Liver (tissue), 9 donors: ENCODE measurements around the gene SYT8. TPM values are rescaled to one million over a fixed set of nuclear protein-coding genes. Genes with fewer than 3 reads are reported as not detected.

Source experiments
- DNase-seq: peaks from one replicate; pipeline ENCODE4 v3.0.0-alpha.2; 2017; ENCODE audit warnings: low spot score
- H3K27ac ChIP-seq, 2 donors: one replicate each; pipeline ENCODE4 v1.7.0; 2013; ENCODE audit warnings: inconsistent platforms in 2 of 2, low read length in 2 of 2, control low read depth in 1 of 2, low read depth in 1 of 2, mild to moderate bottlenecking in 1 of 2
- H3K27me3 ChIP-seq, 4 donors: one replicate each; pipeline versions ENCODE4 v1.6.1 to v1.7.0; 2013; ENCODE audit warnings: low read length in 3 of 4, inconsistent platforms in 1 of 4, mild to moderate bottlenecking in 1 of 4, moderate library complexity in 1 of 4; ENCODE audit not compliant: control insufficient read depth in 4 of 4, insufficient read depth in 4 of 4
- H3K36me3 ChIP-seq, 4 donors: one replicate each; pipeline versions ENCODE4 v1.6.1 to v1.7.0; 2013; ENCODE audit warnings: low read length in 3 of 4, mild to moderate bottlenecking in 3 of 4, low read depth in 1 of 4, moderate library complexity in 1 of 4; ENCODE audit not compliant: control insufficient read depth in 4 of 4, insufficient read depth in 3 of 4
- H3K4me1 ChIP-seq, 4 donors: one replicate each; pipeline versions ENCODE4 v1.6.1 to v1.7.0; 2013; ENCODE audit warnings: low read length in 3 of 4, mild to moderate bottlenecking in 3 of 4, moderate library complexity in 1 of 4; ENCODE audit not compliant: control insufficient read depth in 4 of 4, insufficient read depth in 4 of 4
- H3K4me3 ChIP-seq, 3 donors: one replicate each; pipeline versions ENCODE4 v1.6.1 to v1.7.0; 2013; ENCODE audit warnings: low read length in 3 of 3, control low read depth in 1 of 3, low read depth in 1 of 3, mild to moderate bottlenecking in 1 of 3
- H3K9ac ChIP-seq, 2 donors: one replicate each; pipeline ENCODE4 v1.7.0; 2013; ENCODE audit warnings: low read length in 2 of 2, mild to moderate bottlenecking in 2 of 2, moderate library complexity in 2 of 2, control low read depth in 1 of 2, low read depth in 1 of 2
- H3K9me3 ChIP-seq, 4 donors: one replicate each; pipeline versions ENCODE4 v1.6.1 to v1.7.0; 2013; ENCODE audit warnings: low read length in 3 of 4; ENCODE audit not compliant: control insufficient read depth in 4 of 4
- EGR1 ChIP-seq, 2 donors: IDR thresholded peaks; 2 replicates each; pipeline ENCODE4 v1.6.1; 2016 to 2018; ENCODE audit warnings: antibody characterized with exemption in 2 of 2, low read depth in 2 of 2
- FOXA2 ChIP-seq: IDR thresholded peaks from 2 replicates; pipeline ENCODE4 v1.6.1; 2016; ENCODE audit warnings: antibody characterized with exemption
- HNF4A ChIP-seq, 2 donors: conservative IDR thresholded peaks; 2 replicates each; pipeline ENCODE4 v1.6.1; 2016; ENCODE audit warnings: antibody characterized with exemption in 2 of 2, mild to moderate bottlenecking in 2 of 2
- HNF4G ChIP-seq: IDR thresholded peaks from 2 replicates; pipeline ENCODE4 v1.6.1; 2016; ENCODE audit warnings: antibody characterized with exemption
- JUND ChIP-seq, 2 donors: IDR thresholded peaks; 2 replicates each; pipeline ENCODE4 v1.6.1; 2016; ENCODE audit warnings: antibody characterized with exemption in 2 of 2
- RAD21 ChIP-seq, 2 donors: IDR thresholded peaks; 2 replicates each; pipeline ENCODE4 v1.6.1; 2016; ENCODE audit warnings: antibody characterized with exemption in 2 of 2, mild to moderate bottlenecking in 2 of 2
- SP1 ChIP-seq: IDR thresholded peaks from 2 replicates; pipeline ENCODE4 v1.6.1; 2018; ENCODE audit warnings: antibody characterized with exemption, mild to moderate bottlenecking
- TAF1 ChIP-seq: conservative IDR thresholded peaks from 2 replicates; pipeline ENCODE4 v1.6.1; 2016; ENCODE audit warnings: antibody characterized with exemption, mild to moderate bottlenecking
- WGBS: extraction: QIAGEN DNeasy Blood & Tissue Kit; methylation state at CpG from one replicate; pipeline ENCODE4 v1.1.7; 2013; 5-methylcytosine and 5-hydroxymethylcytosine counted together
- polyA plus RNA-seq, 2 donors: library from polyadenylated mRNA; stranded (reverse) in 1 of 2; unstranded in 1 of 2; fragments of 200-250 nt in 1 of 2; fragments of >200 nt in 1 of 2; fragmentation: Nextera tagmentation in 1 of 2; extraction: Ambion mirVana in 1 of 2; gene quantifications; one replicate each; pipeline versions ENCODE4 v1.2.1 to v1.2.3, GENCODE V29; 2013 to 2015
- total RNA-seq, 2 donors: library from RNA; depleted of rRNA; stranded (reverse); fragments of >200 nt; gene quantifications; one replicate each; pipeline ENCODE4 v1.2.3, GENCODE V29; 2014
- TF ChIP-seq, protein P1 (sequence below): IDR thresholded peaks from 2 replicates; pipeline ENCODE4 v1.6.1; 2016; ENCODE audit warnings: antibody characterized with exemption, mild to moderate bottlenecking
- TF ChIP-seq, protein P2 (sequence below): IDR thresholded peaks from 2 replicates; pipeline ENCODE4 v1.6.1; 2016; ENCODE audit warnings: antibody characterized with exemption
- TF ChIP-seq, protein P3 (sequence below): IDR thresholded peaks from 2 replicates; pipeline ENCODE4 v1.6.1; 2016; ENCODE audit warnings: antibody characterized with exemption
- donor health status: healthy.
- donor health status: healthy.
- donor health status: healthy.
- donor health status: healthy.
- donor health status: healthy.

SYT8 gene
- total and polyA plus RNA-seq, 4 donors, result 0.17 to 0.99 (median 0.35) TPM

DNA sequence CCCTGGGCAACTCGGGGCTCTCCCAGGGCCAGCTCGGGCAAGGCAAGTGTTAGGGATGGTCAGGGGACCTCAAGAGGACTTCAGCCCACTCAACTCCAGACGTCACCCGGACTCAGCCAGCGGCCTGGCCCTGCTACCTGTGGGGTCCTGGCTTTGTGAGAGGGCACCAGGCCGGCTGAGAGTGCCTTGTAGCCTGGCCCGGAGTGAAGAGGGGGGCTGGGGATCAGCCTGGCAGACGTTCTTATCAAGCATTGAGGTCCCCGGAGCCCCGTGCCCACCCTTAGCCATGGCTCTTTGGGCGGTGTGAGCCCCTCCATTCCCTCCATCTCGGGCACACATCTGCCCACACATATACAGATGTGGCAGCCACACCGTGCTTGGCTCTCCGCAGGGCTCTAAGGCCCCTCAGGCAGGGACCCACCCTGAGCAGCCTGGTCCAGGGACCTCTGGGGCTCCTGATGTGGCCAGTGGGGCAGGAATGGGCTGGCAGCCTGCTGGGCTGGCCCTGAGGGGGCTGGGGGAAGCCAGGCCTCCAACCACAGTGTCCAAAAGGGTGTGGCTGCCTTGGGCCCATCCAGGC is 33.4 kb downstream of the SYT8 start:
- Histone ChIP-seq H3K4me1 (peaks cover 0 to 12% (median 7%) of the 10 kb centered on the region in 4 donors), H3K9ac (no peak overlapping the region), H3K9me3 (no peaks in the 10 kb centered on the region), H3K4me3 (no peak overlapping the region), H3K36me3 (no peaks in the 10 kb centered on the region), H3K27ac (no peak overlapping the region), H3K27me3 (peaks cover 0 to 3% (median 0%) of the 10 kb centered on the region in 4 donors)
- DNase-seq, result no peak
- WGBS, result 84% methylated on average over 14 of the region's 14 CpGs
- no peak for TF ChIP-seq EGR1 (IDR thresholded peaks at IDR 0.05; ENCODE audit: low read depth in 2 of 2)
- no peak for TF ChIP-seq JUND (IDR thresholded peaks at IDR 0.05)
- no peak for TF ChIP-seq RAD21 (IDR thresholded peaks at IDR 0.05)
- TF ChIP-seq TAF1, result no peak
- no peak for TF ChIP-seq FOXA2
- TF ChIP-seq, protein P1, sequence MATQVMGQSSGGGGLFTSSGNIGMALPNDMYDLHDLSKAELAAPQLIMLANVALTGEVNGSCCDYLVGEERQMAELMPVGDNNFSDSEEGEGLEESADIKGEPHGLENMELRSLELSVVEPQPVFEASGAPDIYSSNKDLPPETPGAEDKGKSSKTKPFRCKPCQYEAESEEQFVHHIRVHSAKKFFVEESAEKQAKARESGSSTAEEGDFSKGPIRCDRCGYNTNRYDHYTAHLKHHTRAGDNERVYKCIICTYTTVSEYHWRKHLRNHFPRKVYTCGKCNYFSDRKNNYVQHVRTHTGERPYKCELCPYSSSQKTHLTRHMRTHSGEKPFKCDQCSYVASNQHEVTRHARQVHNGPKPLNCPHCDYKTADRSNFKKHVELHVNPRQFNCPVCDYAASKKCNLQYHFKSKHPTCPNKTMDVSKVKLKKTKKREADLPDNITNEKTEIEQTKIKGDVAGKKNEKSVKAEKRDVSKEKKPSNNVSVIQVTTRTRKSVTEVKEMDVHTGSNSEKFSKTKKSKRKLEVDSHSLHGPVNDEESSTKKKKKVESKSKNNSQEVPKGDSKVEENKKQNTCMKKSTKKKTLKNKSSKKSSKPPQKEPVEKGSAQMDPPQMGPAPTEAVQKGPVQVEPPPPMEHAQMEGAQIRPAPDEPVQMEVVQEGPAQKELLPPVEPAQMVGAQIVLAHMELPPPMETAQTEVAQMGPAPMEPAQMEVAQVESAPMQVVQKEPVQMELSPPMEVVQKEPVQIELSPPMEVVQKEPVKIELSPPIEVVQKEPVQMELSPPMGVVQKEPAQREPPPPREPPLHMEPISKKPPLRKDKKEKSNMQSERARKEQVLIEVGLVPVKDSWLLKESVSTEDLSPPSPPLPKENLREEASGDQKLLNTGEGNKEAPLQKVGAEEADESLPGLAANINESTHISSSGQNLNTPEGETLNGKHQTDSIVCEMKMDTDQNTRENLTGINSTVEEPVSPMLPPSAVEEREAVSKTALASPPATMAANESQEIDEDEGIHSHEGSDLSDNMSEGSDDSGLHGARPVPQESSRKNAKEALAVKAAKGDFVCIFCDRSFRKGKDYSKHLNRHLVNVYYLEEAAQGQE, result no peak
- no peak for TF ChIP-seq SP1
- TF ChIP-seq, protein P2, sequence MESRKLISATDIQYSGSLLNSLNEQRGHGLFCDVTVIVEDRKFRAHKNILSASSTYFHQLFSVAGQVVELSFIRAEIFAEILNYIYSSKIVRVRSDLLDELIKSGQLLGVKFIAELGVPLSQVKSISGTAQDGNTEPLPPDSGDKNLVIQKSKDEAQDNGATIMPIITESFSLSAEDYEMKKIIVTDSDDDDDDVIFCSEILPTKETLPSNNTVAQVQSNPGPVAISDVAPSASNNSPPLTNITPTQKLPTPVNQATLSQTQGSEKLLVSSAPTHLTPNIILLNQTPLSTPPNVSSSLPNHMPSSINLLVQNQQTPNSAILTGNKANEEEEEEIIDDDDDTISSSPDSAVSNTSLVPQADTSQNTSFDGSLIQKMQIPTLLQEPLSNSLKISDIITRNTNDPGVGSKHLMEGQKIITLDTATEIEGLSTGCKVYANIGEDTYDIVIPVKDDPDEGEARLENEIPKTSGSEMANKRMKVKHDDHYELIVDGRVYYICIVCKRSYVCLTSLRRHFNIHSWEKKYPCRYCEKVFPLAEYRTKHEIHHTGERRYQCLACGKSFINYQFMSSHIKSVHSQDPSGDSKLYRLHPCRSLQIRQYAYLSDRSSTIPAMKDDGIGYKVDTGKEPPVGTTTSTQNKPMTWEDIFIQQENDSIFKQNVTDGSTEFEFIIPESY, result no peak

DNA sequence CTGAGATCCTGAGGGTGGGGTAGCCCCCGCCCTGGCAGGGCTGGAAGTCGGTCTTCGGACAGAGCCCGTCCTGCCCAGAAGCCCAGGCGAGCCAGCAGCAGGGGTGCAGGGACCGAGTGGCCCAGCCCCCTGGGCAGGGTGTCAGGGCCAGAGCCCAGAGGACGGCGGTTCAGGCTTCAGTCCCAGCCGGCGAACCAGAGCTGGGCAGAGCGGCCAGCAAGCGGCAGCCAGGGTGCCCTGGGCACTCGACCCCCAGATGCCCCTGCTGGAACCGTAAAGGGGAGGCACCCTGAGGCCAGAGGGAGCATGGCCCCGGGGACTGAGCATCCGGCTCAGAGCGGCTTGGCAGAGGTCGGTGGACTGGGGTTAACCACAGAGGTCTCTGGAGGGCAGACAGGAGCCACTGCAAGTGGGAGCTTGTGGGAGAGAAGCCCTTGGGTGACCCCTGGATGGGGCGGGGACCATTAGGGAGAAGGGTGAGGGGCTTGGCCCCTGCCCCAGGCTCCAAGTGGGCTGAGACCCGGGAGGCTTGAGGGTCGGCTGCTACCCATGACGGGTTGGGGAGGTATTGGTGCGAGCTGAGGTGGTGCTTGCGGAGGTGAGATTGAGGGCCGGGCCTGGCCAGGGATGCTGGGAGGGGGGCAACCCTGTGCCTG is 34.0 kb downstream of the SYT8 start:
- H3K36me3 ChIP-seq, result no peaks in the 10 kb centered on the region
- H3K4me3 ChIP-seq, result no peak overlapping the region
- H3K4me1 ChIP-seq, result peaks cover 0 to 8% (median 3%) of the 10 kb centered on the region in 4 donors
- H3K27me3 ChIP-seq, result peaks cover 0 to 3% (median 0%) of the 10 kb centered on the region in 4 donors
- no peak overlapping the region for H3K9ac ChIP-seq
- no peaks in the 10 kb centered on the region for H3K9me3 ChIP-seq
- DNase-seq, result no peak
- 69% methylated on average over 25 of the region's 25 CpGs for WGBS
- TF ChIP-seq JUND (IDR thresholded peaks at IDR 0.05) (no peak), HNF4G (no peak), SP1 (no peak), HNF4A (conservative IDR thresholded peaks at IDR 0.05) (no peak), RAD21 (IDR thresholded peaks at IDR 0.05) (no peak)
- TF ChIP-seq, protein P1, result no peak
- TF ChIP-seq, protein P3, sequence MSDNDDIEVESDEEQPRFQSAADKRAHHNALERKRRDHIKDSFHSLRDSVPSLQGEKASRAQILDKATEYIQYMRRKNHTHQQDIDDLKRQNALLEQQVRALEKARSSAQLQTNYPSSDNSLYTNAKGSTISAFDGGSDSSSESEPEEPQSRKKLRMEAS, result no peak
- no peak overlapping the region for H3K27ac ChIP-seq
